Duodenal mucosa (tissue), 2 donors: ENCODE measurements around the gene CTBP2.

ENCODE experiments used
- H3K27ac ChIP-seq: one replicate; pipeline ENCODE4 v1.7.0; 2013; ENCODE audit warnings: low read depth, low read length
- H3K27me3 ChIP-seq, 2 donors: one replicate each; pipeline ENCODE4 v1.7.0; 2013; ENCODE audit warnings: low read length in 2 of 2, control low read depth in 1 of 2; ENCODE audit not compliant: insufficient read depth in 2 of 2, control insufficient read depth in 1 of 2
- H3K36me3 ChIP-seq, 2 donors: one replicate each; pipeline ENCODE4 v1.7.0; 2013; ENCODE audit warnings: low read length in 2 of 2, control low read depth in 1 of 2; ENCODE audit not compliant: insufficient read depth in 2 of 2, control insufficient read depth in 1 of 2
- H3K4me1 ChIP-seq, 2 donors: one replicate each; pipeline ENCODE4 v1.7.0; 2013; ENCODE audit warnings: low read length in 2 of 2, control low read depth in 1 of 2; ENCODE audit not compliant: insufficient read depth in 2 of 2, control insufficient read depth in 1 of 2
- H3K4me3 ChIP-seq, 2 donors: one replicate each; pipeline ENCODE4 v1.7.0; 2013; ENCODE audit warnings: low read length in 2 of 2, low read depth in 1 of 2
- H3K9ac ChIP-seq, 2 donors: one replicate each; pipeline ENCODE4 v1.7.0; 2013; ENCODE audit warnings: low read length in 2 of 2, low read depth in 1 of 2
- H3K9me3 ChIP-seq, 2 donors: one replicate each; pipeline ENCODE4 v1.7.0; 2013; ENCODE audit warnings: low read length in 2 of 2, control low read depth in 1 of 2; ENCODE audit not compliant: control insufficient read depth in 1 of 2

CTBP2 gene

GRCh38 chr10:125020386-125020785 is 140.0 kb downstream of the CTBP2 start:
- H3K4me3 ChIP-seq: no peak overlapping the region
- no peak overlapping the region for H3K9ac ChIP-seq
- peaks cover 3 to 32% of the 10 kb centered on the region in 2 donors for H3K36me3 ChIP-seq
- H3K27me3 ChIP-seq: no peaks in the 10 kb centered on the region
- H3K4me1 ChIP-seq: peaks cover 35 to 40% of the 10 kb centered on the region in 2 donors
- no peak overlapping the region for H3K27ac ChIP-seq
- no peaks in the 10 kb centered on the region for H3K9me3 ChIP-seq

GRCh38 chr10:125018576-125019143 is 141.7 kb downstream of the CTBP2 start:
- Histone ChIP-seq H3K27ac (no peak overlapping the region), H3K9me3 (no peaks in the 10 kb centered on the region), H3K27me3 (no peaks in the 10 kb centered on the region), H3K36me3 (peaks cover 3 to 30% of the 10 kb centered on the region in 2 donors), H3K9ac (no peak overlapping the region), H3K4me3 (no peak overlapping the region), H3K4me1 (peaks cover 34% of the 10 kb centered on the region in 2 donors)

- Histone ChIP-seq H3K9me3 (no peaks in the 10 kb centered on the region), H3K4me3 (no peak overlapping the region), H3K27ac (no peak overlapping the region), H3K27me3 (no peaks in the 10 kb centered on the region), H3K4me1 (peaks cover 29 to 34% of the 10 kb centered on the region in 2 donors), H3K36me3 (peaks cover 0 to 25% of the 10 kb centered on the region in 2 donors), H3K9ac (no peak overlapping the region)
Observed at GRCh38 chr10:125017547-125018298, 142.6 kb downstream of the CTBP2 start.

GRCh38 chr10:125016611-125017202 is 143.7 kb downstream of the CTBP2 start:
- H3K9ac ChIP-seq: no peak overlapping the region
- no peak overlapping the region for H3K4me3 ChIP-seq
- H3K27me3 ChIP-seq: no peaks in the 10 kb centered on the region
- peaks cover 28 to 33% of the 10 kb centered on the region in 2 donors for H3K4me1 ChIP-seq
- no peak overlapping the region for H3K27ac ChIP-seq
- H3K36me3 ChIP-seq: peaks cover 0 to 31% of the 10 kb centered on the region in 2 donors
- no peaks in the 10 kb centered on the region for H3K9me3 ChIP-seq

- H3K9ac ChIP-seq: no peak overlapping the region
- no peak overlapping the region for H3K27ac ChIP-seq
- peaks cover 0 to 28% of the 10 kb centered on the region in 2 donors for H3K36me3 ChIP-seq
- peaks cover 28 to 33% of the 10 kb centered on the region in 2 donors for H3K4me1 ChIP-seq
- no peaks in the 10 kb centered on the region for H3K9me3 ChIP-seq
- no peak overlapping the region for H3K4me3 ChIP-seq
- no peaks in the 10 kb centered on the region for H3K27me3 ChIP-seq
Observed at GRCh38 chr10:125016123-125016522, 144.2 kb downstream of the CTBP2 start.

- H3K9me3 ChIP-seq: no peaks in the 10 kb centered on the region
- peaks cover 28 to 33% of the 10 kb centered on the region in 2 donors for H3K4me1 ChIP-seq
- H3K36me3 ChIP-seq: peaks cover 0 to 21% of the 10 kb centered on the region in 2 donors
- no peaks in the 10 kb centered on the region for H3K27me3 ChIP-seq
- H3K9ac ChIP-seq: no peak overlapping the region
- H3K27ac ChIP-seq: no peak overlapping the region
- no peak overlapping the region for H3K4me3 ChIP-seq
Observed at GRCh38 chr10:125015356-125015944, 144.9 kb downstream of the CTBP2 start.

- no peak overlapping the region for H3K27ac ChIP-seq
- peaks cover 31 to 33% of the 10 kb centered on the region in 2 donors for H3K4me1 ChIP-seq
- no peaks in the 10 kb centered on the region for H3K27me3 ChIP-seq
- no peaks in the 10 kb centered on the region for H3K9me3 ChIP-seq
- H3K36me3 ChIP-seq: peaks cover 0 to 21% of the 10 kb centered on the region in 2 donors
- H3K4me3 ChIP-seq: no peak overlapping the region
- no peak overlapping the region for H3K9ac ChIP-seq
Observed at GRCh38 chr10:125014836-125015355, 145.5 kb downstream of the CTBP2 start.

- H3K4me1 ChIP-seq: peaks cover 33% of the 10 kb centered on the region in 2 donors
- no peaks in the 10 kb centered on the region for H3K9me3 ChIP-seq
- H3K4me3 ChIP-seq: no peak overlapping the region
- H3K36me3 ChIP-seq: peaks cover 0 to 21% of the 10 kb centered on the region in 2 donors
- no peak overlapping the region for H3K27ac ChIP-seq
- no peak overlapping the region for H3K9ac ChIP-seq
- H3K27me3 ChIP-seq: no peaks in the 10 kb centered on the region
Observed at GRCh38 chr10:125014086-125014830, 146.1 kb downstream of the CTBP2 start.

GRCh38 chr10:125013529-125013872 is 146.9 kb downstream of the CTBP2 start:
- Histone ChIP-seq H3K36me3 (peaks cover 0 to 21% of the 10 kb centered on the region in 2 donors), H3K27ac (no peak overlapping the region), H3K9ac (no peak overlapping the region), H3K27me3 (no peaks in the 10 kb centered on the region), H3K9me3 (no peaks in the 10 kb centered on the region), H3K4me1 (peaks cover 33 to 37% of the 10 kb centered on the region in 2 donors), H3K4me3 (no peak overlapping the region)
